Skeletal muscle cell (primary cell): ENCODE data around the gene ITGA7.
A peak's percentile ranks its signal among the peaks of the same experiment; 100 is the strongest.

Source experiments
- DNase-seq: peaks from one replicate; pipeline ENCODE4 v3.0.0-alpha.2; 2010; ENCODE audit warnings: low read depth
- H3K4me3 ChIP-seq: 2 replicates; pipeline ENCODE4 v1.5.1; 2011; ENCODE audit warnings: low read depth, mild to moderate bottlenecking, control low read depth, low read length, moderate library complexity

The ITGA7 gene

DNA sequence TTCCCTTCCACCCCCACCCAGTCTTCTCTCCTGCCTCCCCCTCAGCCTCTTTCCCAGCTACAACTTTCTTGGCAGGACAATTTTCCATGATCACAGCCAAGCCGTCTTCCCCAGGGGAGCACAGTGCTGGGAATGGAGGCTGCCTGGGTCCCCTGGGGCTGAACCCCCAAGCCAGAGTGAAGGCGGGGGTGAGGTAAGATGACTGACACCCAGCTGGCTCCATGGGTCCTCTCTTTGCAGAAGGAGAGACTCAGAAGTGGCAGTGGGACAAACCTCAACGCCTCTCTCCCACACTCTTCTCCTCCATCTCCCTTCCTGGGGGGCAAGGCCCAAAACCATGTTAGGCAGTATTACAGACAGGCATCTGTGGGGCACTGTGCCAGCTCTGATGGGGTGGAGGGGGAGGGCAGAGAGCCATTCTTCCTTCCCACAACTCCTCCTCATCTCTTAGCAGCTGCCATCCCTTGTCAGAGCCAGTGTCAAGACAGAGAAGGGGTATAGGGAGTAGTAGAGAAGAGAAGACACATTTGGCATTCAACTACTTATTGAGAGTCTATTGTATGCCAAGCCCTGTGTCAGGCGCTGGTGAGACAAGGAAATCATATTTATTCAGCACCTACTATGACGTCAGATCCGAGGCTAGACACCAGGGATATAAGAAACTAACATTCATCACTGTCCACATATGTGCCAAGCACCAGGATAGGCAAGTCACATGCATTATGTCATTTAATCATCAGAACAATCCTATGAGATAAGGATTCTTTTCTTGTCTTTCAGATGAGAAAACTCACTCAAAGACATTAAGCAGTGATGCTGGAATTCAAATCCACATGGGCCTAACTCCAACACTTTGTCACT, 3.6 kb downstream of the ITGA7 start:
- peak overlapping the region; percentile 57 for H3K4me3 ChIP-seq

GRCh38 chr12:55703288-55703687, 4.4 kb downstream of the ITGA7 start:
- peak overlapping the region; percentile 23 for H3K4me3 ChIP-seq
- peak; percentile 69 for DNase-seq

More for the DNA sequence above, 3.6 kb downstream of the ITGA7 start:
- DNase-seq = no peak

- no peak overlapping the region for H3K4me3 ChIP-seq
- no peak for DNase-seq
These were observed 4.8 kb downstream of the ITGA7 start for GRCh38 chr12:55702861-55703260.

- no peak overlapping the region for H3K4me3 ChIP-seq
- DNase-seq = no peak
These were observed 7.3 kb downstream of the ITGA7 start for GRCh38 chr12:55700255-55701018.

DNA sequence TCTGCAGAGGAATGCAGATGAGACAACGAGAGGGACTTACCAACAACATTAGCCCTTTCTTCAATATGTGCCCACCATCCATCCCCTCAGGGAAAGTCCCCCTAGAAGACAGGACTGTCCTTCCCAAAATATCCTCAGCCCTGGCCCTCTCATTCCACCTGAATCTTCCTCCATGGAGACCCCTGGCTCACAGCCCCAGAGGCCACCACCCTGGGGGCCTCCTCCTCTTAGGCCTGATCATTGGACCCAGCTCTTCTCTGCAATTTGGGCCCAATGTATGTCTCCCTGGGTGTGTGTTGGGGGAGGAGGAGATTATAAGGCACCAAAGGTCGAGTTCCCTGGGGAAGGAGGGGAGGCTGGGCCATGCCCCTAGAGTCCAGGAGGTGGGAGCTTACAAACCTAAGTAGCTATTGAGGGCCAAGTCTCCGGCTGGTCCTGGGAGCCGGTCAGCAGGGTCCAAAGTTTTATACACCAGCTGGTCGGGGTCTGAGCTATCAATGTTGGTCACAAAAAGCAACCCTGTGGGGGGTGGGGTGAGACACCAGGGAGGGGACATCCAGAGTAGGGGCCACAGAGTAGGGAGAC, 8.1 kb downstream of the ITGA7 start:
- DNase-seq = no peak
- H3K4me3 ChIP-seq = no peak overlapping the region

- DNase-seq = no peak
- H3K4me3 ChIP-seq = no peak overlapping the region
These were observed 8.7 kb downstream of the ITGA7 start for GRCh38 chr12:55698965-55699364.

- no peak for DNase-seq
- no peak overlapping the region for H3K4me3 ChIP-seq
These were observed 9.3 kb downstream of the ITGA7 start for GRCh38 chr12:55698241-55698955.

DNA sequence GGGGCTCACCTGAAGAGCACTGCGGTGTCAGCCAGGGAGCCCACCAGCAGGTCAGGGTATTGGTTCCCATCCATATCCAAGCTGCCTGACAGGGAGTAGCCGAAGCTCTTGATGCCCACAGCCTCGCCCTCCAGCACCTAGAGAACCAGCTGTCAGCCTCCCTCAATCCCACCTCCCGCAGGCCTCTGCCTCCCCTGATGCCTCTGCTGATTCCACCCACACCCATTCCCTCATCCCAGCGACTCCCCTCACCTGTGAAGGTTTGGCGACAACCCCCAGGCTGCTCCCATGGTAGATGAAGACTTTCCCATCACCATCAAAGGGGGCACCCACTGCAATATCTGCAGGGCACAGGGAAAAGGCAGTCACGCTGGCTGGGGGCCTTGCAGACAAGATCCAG, 10.0 kb downstream of the ITGA7 start:
- no peak for DNase-seq
- no peak overlapping the region for H3K4me3 ChIP-seq

- no peak for DNase-seq
- no peak overlapping the region for H3K4me3 ChIP-seq
These were observed 10.8 kb downstream of the ITGA7 start for GRCh38 chr12:55696796-55697462.

DNA sequence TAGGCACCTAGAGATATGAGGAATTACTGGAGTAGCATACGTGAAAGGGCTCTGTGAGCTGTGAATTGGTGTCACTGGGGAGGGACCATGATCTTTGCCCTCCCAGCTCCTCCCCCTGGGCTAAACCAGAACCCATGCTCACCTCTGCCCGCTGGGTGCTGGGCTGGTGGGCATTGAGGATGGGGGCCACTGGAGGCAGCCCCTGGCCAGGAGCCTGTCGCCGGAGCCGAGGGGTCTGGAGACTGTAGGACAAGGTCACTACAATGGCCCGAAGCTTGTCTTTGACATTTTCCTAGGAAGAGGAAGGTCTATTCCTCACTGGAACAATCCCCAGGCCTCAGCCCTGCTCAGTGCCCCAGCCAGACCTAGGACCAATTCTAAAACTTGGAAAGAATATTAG, 11.6 kb downstream of the ITGA7 start:
- no peak overlapping the region for H3K4me3 ChIP-seq
- no peak for DNase-seq

- no peak for DNase-seq
These were observed 12.4 kb downstream of the ITGA7 start for GRCh38 chr12:55695349-55695748.

GRCh38 chr12:55694651-55695050, 13.1 kb downstream of the ITGA7 start:
- H3K4me3 ChIP-seq = no peak overlapping the region
- no peak for DNase-seq

More at GRCh38 chr12:55695349-55695748, 12.4 kb downstream of the ITGA7 start:
- no peak overlapping the region for H3K4me3 ChIP-seq

DNA sequence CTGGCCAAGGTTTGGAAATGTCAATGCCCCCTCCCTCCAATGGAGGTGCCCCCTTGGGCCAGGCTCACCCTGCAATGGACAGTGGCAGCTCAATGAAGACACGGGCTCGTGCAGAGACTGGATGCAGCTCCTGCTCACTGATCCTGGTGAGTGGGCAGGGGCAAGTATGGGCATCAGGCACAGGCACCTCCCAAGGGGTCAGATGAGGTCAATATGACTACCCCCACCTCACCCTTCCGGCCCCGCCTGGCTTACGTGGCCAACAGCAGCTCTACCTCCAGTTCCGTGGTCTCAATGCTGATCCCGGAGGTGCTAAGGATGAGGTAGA, 13.6 kb downstream of the ITGA7 start:
- H3K4me3 ChIP-seq = no peak overlapping the region
- DNase-seq = no peak

GRCh38 chr12:55693323-55694187, 14.1 kb downstream of the ITGA7 start:
- H3K4me3 ChIP-seq = no peak overlapping the region
- DNase-seq = no peak

DNA sequence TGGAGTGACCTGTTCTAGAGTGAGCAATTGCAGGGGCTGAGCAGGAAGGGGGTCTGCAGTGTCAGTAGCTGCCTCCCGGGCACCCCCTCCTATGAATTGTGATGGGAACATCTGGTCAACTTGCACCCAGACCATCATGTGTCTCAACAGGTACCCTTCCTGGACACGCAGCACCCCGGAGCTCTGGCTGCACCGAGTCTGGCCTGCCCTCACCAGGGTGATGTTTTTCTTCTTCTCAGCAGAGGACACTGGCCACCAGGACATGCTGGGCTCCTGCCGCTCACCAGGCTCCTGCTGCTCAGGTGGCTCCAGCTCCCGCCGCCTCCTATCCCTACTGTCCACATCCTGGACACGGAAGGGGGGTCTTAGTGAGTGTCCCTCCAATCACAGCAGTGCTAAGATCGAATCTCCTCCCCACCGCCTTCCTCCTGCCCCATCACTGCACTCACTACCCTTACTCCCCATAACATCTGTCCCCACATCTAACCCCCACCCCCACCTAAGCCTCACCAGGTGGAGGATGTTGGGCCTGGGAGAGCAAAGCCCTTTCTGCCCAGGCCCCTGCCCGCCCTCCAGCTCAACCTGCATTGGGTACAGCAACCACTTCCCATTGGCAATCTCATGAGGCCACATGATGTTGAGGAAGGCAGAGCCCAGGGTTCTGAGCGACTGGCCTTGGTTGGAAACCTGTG, 14.9 kb downstream of the ITGA7 start:
- no peak overlapping the region for H3K4me3 ChIP-seq
- DNase-seq = no peak

DNA sequence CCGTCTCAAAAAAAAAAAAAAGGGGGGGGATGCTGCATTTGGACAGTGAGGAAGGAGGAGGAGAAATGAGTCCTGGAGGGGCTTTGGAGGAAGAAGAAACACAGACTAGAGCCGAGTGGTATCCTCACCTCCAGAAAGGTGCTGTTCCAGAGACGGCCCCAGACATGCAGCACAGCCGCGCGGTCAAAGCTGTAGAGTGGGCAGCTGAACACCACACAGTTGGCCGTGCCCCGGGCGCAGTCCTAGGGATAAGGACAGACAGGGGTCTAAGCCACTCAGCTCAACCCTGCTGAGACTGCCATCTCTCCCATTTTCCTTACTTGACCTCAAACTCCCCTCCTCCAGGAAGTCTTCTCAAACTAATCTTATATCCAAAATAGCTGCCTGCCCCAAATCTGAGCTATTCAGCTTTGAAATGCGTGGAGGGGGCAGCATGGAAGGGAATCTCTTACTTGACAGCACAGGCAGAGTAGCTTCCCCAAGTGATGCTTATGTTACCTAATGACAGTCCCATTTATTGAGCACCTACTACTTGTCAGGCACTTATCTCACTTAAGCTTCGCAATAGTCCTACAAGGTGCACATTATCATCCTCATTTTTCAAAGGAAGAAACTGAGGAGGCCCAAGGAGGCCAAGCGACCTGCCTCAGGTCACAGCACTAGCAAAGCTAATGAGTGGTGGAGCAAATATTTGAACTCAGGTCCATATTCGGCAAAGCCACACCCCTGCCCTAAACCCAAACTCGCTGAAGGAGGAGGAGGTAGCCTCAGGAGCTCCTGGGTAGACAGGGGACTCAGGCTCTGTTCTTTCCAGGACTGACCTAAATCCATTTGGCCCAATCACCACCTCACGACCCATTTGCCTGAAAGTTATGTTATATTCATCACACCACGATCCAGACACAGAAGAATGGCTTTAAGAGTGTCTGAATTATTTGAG, 18.7 kb downstream of the ITGA7 start:
- H3K4me3 ChIP-seq = no peak overlapping the region
- DNase-seq = no peak

DNA sequence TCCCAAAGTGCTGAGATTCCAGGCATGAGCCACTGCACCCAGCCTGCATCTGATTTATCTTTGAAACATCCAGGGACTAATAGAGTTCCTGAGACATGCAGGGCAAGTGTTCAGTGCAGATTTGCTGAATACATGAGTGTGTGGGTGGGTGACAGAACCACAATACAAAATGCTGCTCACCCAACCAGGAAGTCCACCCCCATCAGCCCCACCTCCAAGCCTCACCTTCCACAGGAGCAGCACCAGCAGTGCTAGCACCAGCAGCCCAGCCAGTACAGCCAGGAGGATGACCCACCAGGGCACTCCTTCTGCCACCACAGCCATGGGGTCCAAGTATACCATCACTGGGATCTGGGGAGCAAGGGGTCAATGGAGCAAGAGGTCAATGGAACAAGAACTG, 20.0 kb downstream of the ITGA7 start:
- no peak overlapping the region for H3K4me3 ChIP-seq
- DNase-seq = no peak
